Kidney epithelial cell (primary cell): ENCODE measurements around the gene TTC9C. TPM values are rescaled to one million over a fixed set of nuclear protein-coding genes. Genes with fewer than 3 reads are reported as not detected.

Experiments
- DNase-seq: peaks from one replicate; pipeline ENCODE4 v3.0.0-alpha.2; 2010; ENCODE audit warnings: low read depth
- H3K27me3 ChIP-seq: 2 replicates; pipeline ENCODE4 v1.6.0; 2011; ENCODE audit warnings: low read length; ENCODE audit not compliant: control insufficient read depth, insufficient read depth
- H3K36me3 ChIP-seq: 2 replicates; pipeline ENCODE4 v1.5.1; 2011; ENCODE audit warnings: low read length; ENCODE audit not compliant: control insufficient read depth, insufficient read depth
- H3K4me3 ChIP-seq: 2 replicates; pipeline ENCODE4 v1.5.1; 2011; ENCODE audit warnings: low read depth, mild to moderate bottlenecking, control low read depth, low read length
- total RNA-seq: library from RNA; depleted of rRNA; stranded (reverse); fragments of >200 nt; gene quantifications from 2 replicates; pipeline ENCODE4 v1.2.3, GENCODE V29; 2015
- TF ChIP-seq, protein P1 (sequence below): IDR thresholded peaks from 2 replicates; pipeline ENCODE4 v1.5.1; 2011; ENCODE audit warnings: mild to moderate bottlenecking, moderate library complexity, low read length, control low read depth, inconsistent platforms; ENCODE audit not compliant: insufficient read depth, poor library complexity, severe bottlenecking

Gene TTC9C
- total RNA-seq, 1 donor from 2014 or later = 37.5 TPM

- no peaks in the 10 kb centered on the region for H3K27me3 ChIP-seq
- no peak for DNase-seq
- TF ChIP-seq, protein P1, sequence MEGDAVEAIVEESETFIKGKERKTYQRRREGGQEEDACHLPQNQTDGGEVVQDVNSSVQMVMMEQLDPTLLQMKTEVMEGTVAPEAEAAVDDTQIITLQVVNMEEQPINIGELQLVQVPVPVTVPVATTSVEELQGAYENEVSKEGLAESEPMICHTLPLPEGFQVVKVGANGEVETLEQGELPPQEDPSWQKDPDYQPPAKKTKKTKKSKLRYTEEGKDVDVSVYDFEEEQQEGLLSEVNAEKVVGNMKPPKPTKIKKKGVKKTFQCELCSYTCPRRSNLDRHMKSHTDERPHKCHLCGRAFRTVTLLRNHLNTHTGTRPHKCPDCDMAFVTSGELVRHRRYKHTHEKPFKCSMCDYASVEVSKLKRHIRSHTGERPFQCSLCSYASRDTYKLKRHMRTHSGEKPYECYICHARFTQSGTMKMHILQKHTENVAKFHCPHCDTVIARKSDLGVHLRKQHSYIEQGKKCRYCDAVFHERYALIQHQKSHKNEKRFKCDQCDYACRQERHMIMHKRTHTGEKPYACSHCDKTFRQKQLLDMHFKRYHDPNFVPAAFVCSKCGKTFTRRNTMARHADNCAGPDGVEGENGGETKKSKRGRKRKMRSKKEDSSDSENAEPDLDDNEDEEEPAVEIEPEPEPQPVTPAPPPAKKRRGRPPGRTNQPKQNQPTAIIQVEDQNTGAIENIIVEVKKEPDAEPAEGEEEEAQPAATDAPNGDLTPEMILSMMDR = peak; percentile 100
- peak overlapping the region; percentile 91 for H3K4me3 ChIP-seq
- H3K36me3 ChIP-seq = peaks cover 1% of the 10 kb centered on the region
Observed at GRCh38 chr11:62786318-62787004, 58.2 kb downstream of the TTC9C start.

DNA sequence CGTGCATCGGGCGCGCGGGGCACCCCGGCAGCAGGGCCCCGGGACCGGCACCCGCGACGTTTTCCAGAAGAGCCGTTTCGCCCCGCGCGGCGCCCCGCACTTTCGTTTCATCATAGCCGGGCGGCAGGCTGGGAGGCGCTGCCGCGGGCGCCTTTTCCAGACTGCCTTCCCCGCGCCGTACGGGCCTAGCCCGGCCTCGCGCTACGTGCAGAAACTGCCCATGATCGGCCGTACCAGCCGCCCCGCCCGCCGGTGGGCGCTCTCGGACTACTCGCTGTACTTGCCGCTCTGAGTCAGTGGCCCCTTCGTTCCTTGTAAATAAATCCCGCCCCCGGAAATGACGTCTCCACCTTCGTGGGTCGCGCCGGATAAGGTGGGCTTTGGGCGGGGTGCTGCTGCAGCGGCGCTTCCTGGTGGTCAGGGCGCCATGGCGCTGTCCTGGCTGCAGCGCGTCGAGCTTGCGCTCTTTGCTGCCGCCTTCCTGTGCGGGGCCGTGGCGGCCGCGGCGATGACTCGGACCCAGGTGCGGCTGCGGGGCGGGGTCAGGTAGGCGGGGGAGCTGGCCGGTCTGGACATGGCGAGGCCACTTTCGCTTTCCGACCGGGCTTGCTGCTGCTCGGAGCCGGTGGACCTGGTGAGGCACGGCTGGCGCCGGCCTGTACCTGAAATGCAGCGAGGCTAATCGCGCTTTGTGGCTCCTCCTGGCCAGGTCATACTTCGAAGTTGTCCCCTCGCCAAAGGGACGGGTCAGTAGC is 58.9 kb downstream of the TTC9C start, which contains the start of gene TMEM179B:
TMEM179B (plus strand) TSS at position 398 of the 755 bp plus-strand sequence; CDS start at position 428, 30 bp downstream.
- peak; percentile 96 for DNase-seq
- Histone ChIP-seq H3K4me3 (peak within 1 kb of the TSS; percentile 91), H3K36me3 (peaks cover 1% of the 10 kb centered on the region), H3K27me3 (no peaks in the 10 kb centered on the region)
- TF ChIP-seq, protein P1 = peak; percentile 79

Other genes starting within 250 kb of the TTC9C start
- gene AHNAK, start 181.7 kb upstream of the TTC9C start, total RNA-seq = 224 and 226 TPM in 2 replicates
- 2,411 and 2,583 TPM in 2 replicates for gene EEF1G, start 154.6 kb upstream of the TTC9C start, total RNA-seq
- 15.0 and 15.2 TPM in 2 replicates for gene TUT1, start 137.0 kb upstream of the TTC9C start, total RNA-seq
- gene MTA2, start 126.6 kb upstream of the TTC9C start, total RNA-seq = 136 and 137 TPM in 2 replicates
- gene EML3, start 115.7 kb upstream of the TTC9C start, total RNA-seq = 20.9 and 21.1 TPM in 2 replicates
- 0.55 and 1.4 TPM in 2 replicates for gene ROM1, start 115.2 kb upstream of the TTC9C start, total RNA-seq
- gene B3GAT3, start 106.5 kb upstream of the TTC9C start, total RNA-seq = 68.7 and 80.8 TPM in 2 replicates
- gene GANAB, start 81.9 kb upstream of the TTC9C start, total RNA-seq = 271 and 300 TPM in 2 replicates
- gene INTS5, start 75.2 kb upstream of the TTC9C start, total RNA-seq = 26.9 and 36.4 TPM in 2 replicates
- 64.8 and 76.5 TPM in 2 replicates for gene C11orf98, start 63.3 kb upstream of the TTC9C start, total RNA-seq
- 3.4 and 4.0 TPM in 2 replicates for gene CSKMT, start 63.2 kb upstream of the TTC9C start, total RNA-seq
- 8.0 and 8.1 TPM in 2 replicates for gene UQCC3, start 56.8 kb upstream of the TTC9C start, total RNA-seq
- gene LBHD1, start 56.2 kb upstream of the TTC9C start, total RNA-seq = 4.1 and 4.6 TPM in 2 replicates
- 289 and 321 TPM in 2 replicates for gene UBXN1, start 49.4 kb upstream of the TTC9C start, total RNA-seq
- 0.25 TPM in 1 of 2 replicates, not detected in the other for gene LRRN4CL, start 39.0 kb upstream of the TTC9C start, total RNA-seq
- gene BSCL2, start 21.1 kb upstream of the TTC9C start, total RNA-seq = 45.2 and 56.1 TPM in 2 replicates
- gene GNG3, start 20.8 kb upstream of the TTC9C start, total RNA-seq = not detected in 2 replicates
- gene HNRNPUL2, start 1.0 kb upstream of the TTC9C start, total RNA-seq = 12.8 and 14.3 TPM in 2 replicates
- gene ZBTB3, start 25.7 kb downstream of the TTC9C start, total RNA-seq = 17.3 and 18.8 TPM in 2 replicates
- 98.3 and 120 TPM in 2 replicates for gene POLR2G, start 33.1 kb downstream of the TTC9C start, total RNA-seq
- gene TAF6L, start 42.9 kb downstream of the TTC9C start, total RNA-seq = 19.4 and 29.1 TPM in 2 replicates
- 66.7 and 72.5 TPM in 2 replicates for gene TMEM179B, start 58.9 kb downstream of the TTC9C start, total RNA-seq
- gene TMEM223, start 63.5 kb downstream of the TTC9C start, total RNA-seq = 32.8 and 41.3 TPM in 2 replicates
- 40.9 and 41.4 TPM in 2 replicates for gene NXF1, start 77.0 kb downstream of the TTC9C start, total RNA-seq
- gene STX5, start 103.6 kb downstream of the TTC9C start, total RNA-seq = 30.2 and 34.3 TPM in 2 replicates
- gene TEX54, start 104.4 kb downstream of the TTC9C start, total RNA-seq = not detected in 2 replicates
- 90.2 and 92.8 TPM in 2 replicates for gene WDR74, start 111.1 kb downstream of the TTC9C start, total RNA-seq
- 441 and 475 TPM in 2 replicates for gene SLC3A2, start 152.4 kb downstream of the TTC9C start, total RNA-seq
- not detected in 2 replicates for gene CHRM1, start 192.9 kb downstream of the TTC9C start, total RNA-seq